NCI-H460 (cell line): ENCODE data around the gene TCP1. TPM values are rescaled to one million over a fixed set of nuclear protein-coding genes. Genes with fewer than 3 reads are reported as not detected.
"Not testable (repeated sequence)": the region's sequence is repeated elsewhere in the genome, so short reads cannot be mapped to it uniquely, and the experiment has no call there.

Source experiments
- DNase-seq: peaks from one replicate; pipeline ENCODE4 v3.0.0-alpha.2; 2016; ENCODE audit warnings: low read depth; ENCODE audit errors: extremely low read depth
- small RNA-seq, 2 experiments: library from RNA; depleted of rRNA; stranded (forward); fragments of <200 nt; gene quantifications; one replicate each; pipeline ENCODE3, GENCODE V24; 2014
- total RNA-seq: library from RNA; depleted of rRNA; stranded (reverse); fragments of >200 nt; shearing (Covaris generic); gene quantifications from 2 replicates; pipeline ENCODE4 v1.2.3, GENCODE V29; 2014; rRNA removed

Gene TCP1
- total RNA-seq, 1 experiment from 2014 or later: 233 TPM

DNA sequence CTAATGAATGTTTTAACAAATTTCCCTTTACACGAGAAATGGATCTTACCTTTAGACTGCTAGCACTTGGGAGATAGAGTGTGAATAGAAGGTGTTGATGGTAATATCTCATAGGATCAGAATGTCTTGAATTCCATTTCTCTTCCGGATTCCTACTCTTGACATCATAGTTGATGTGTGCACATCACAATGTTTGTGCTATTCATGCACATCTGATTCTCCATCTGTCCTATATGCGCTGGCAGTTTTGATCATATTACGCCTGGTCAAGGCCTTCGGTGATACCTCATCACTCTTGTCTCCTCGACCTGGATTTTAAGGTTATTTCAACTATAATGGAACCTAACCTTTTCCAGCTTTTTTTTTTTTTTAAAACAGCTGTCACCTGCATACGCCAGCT, 44.3 kb downstream of the TCP1 start:
- no peak for DNase-seq

DNA sequence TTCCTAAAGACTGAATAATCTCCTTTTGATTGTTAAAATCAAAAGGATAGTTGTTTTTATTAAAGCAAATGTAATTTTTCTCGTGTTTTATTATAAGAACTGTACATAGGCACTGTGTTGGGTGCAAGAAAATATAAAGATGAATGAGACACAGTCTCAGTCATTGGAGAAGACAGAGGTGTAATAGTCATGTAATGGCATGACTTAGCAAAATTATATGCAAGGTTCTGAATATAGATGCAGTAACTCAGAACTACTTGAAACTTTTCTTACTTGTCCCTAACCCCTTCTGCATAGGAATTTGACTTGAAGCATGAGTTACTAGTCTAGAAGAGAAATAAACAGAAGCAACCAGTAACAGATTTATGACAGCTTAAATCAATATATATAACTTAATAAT, 47.2 kb downstream of the TCP1 start:
- peak; percentile 17 for DNase-seq

- no peak for DNase-seq
These were observed 50.1 kb downstream of the TCP1 start for GRCh38 chr6:159739341-159739740.

DNA sequence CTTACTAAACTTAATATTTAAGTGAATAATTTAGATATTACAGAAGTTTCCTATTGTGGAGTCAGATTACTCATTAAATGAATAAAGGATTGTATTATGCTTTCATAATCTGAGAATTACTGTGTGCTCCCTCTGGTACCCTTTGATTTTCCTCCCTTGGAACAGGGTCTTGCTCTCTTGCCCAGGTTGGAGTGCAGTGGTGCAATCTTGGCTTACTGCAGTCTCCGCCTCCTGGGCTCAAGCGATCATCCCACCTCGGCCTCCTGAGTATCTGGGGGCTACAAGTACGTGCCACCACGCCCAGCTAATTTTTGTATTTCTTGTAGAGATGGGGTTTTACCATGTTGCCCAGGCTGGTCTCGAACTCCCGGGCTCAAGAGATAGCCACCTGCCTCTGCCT, 52.5 kb downstream of the TCP1 start:
- no peak for DNase-seq

DNA sequence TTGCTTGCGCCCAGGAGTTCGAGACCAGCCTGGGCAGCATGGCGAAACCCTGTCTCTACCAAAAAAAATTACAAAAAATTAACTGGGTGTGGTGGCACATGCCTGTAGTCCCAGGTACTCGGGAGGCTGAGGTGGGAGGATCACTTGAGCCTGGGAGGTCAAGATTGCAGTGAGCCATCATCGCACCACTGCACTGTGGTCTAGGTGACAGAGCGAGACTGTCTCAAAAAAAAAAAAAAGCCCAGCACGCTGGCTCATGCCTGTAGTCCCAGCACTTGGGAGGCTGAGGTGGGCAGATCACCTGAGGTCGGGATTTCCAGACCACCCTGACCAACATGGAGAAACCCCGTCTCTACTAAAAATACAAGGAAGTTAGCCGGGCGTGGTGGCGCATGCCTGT, 56.0 kb downstream of the TCP1 start:
- not testable (repeated sequence) for DNase-seq

DNA sequence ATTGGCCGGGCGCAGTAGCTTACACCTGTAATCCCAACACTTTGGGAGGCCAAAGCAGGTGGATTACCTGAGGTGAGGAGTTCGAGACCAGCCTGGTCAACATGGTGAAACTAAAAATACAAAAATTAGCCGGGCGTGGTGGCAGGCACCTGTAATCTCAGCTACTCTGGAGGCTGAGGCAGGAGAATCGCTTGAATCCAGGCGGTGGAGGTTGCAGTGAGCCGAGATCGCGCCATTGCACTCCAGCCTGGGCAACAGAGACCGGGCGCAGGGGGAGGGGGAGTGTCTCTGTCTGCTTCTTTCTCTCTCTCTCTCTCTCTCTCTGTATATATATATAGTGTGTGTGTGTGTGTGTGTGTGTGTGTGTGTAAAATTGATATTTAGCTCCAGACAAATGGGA, 56.9 kb downstream of the TCP1 start:
- DNase-seq: not testable (repeated sequence)

GRCh38 chr6:159730332-159730676, 59.1 kb downstream of the TCP1 start:
- DNase-seq: no peak

DNA sequence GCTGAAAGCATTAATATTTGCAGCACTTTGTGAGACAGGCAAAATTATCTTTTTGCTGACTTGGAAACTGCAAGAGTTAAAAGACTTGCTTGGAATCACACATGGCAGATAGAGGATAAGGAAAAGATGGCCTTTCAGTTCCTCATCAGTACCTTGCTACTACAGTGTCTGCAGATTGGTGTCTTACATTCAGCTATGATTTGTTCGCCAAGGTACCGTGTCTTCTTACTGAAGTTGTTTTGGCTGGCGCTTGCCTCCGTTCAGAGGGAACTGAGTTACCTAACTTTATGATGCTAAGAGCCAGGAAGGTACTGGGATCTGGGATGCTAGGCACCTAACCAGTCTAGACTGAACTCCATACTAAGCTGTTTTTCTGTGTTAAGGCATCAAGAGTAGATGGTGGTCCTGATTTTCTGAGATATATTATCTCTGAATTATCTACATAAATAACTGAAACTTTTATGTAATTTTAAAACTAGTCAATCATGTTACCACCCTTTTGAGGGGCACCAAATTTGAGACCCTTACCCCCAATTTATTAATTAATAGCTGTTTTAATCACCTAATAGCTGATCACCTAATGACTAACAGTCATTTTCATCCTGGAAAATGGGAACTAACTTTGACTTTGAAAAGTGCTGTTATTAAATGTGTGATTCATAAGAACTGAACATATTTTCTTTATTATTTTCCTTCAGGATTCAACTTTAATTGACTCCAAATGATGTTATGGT, 59.6 kb downstream of the TCP1 start:
- no peak for DNase-seq

DNA sequence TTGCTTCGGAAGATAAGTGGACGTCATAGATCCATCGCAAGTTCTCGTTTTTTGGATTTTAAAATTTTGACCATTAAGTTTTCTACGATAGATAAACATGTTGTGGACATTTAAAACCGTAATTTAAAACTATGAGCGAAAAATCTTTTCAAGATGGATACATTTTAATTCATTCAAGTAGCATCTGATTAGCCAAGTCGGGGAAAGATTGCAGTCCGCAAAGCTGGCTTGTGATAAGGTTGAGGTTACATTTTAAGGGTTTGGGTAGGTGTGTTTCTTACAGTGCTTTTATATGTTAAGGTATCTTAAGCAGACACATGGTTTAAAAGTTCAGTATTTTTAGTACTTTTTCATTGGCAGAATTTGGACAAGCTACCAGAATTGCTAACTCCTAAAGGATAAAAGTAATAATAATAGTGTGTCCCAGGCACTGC, 60.9 kb downstream of the TCP1 start:
- no peak for DNase-seq

Small RNA genes within 50 kb of the gene (small RNA-seq; reads per million reads assigned to genes)
- gene SNORA20 (23.1 to 54.9 reads per million in 2 experiments), gene SNORA29 (0 reads per million in 2 experiments)

Other genes with a start within 250 kb of the TCP1 start
- 125 and 135 TPM in 2 replicates for gene SOD2, start 96.4 kb downstream of the TCP1 start, total RNA-seq
- gene WTAP, start 62.1 kb downstream of the TCP1 start, total RNA-seq: 57.4 and 65.7 TPM in 2 replicates
- 12.7 and 13.0 TPM in 2 replicates for gene ACAT2, start 27.6 kb downstream of the TCP1 start, total RNA-seq
- 93.0 and 104 TPM in 2 replicates for gene MRPL18, start 865 bp upstream of the TCP1 start, total RNA-seq
- gene PNLDC1, start 10.7 kb upstream of the TCP1 start, total RNA-seq: not detected in 2 replicates
- gene MAS1, start 101.4 kb upstream of the TCP1 start, total RNA-seq: not detected in 2 replicates
- gene IGF2R, start 179.5 kb upstream of the TCP1 start, total RNA-seq: 78.6 and 84.3 TPM in 2 replicates